Stimulated activated CD4-positive, alpha-beta T cell treated with anti-CD3 and anti-CD28 coated beads, TNF-alpha, amount 100 ng/mL, for 1 hour (primary cell): ENCODE data around the gene PCSK6.
"Not testable (repeated sequence)": the region's sequence is repeated elsewhere in the genome, so short reads cannot be mapped to it uniquely, and the experiment has no call there.

ENCODE experiments used
- DNase-seq, 3 donors: peaks; one replicate each; pipeline ENCODE4 v3.0.0-alpha.2; 2020; ENCODE audit warnings: low read depth in 3 of 3, low spot score in 1 of 3

PCSK6 gene

DNA sequence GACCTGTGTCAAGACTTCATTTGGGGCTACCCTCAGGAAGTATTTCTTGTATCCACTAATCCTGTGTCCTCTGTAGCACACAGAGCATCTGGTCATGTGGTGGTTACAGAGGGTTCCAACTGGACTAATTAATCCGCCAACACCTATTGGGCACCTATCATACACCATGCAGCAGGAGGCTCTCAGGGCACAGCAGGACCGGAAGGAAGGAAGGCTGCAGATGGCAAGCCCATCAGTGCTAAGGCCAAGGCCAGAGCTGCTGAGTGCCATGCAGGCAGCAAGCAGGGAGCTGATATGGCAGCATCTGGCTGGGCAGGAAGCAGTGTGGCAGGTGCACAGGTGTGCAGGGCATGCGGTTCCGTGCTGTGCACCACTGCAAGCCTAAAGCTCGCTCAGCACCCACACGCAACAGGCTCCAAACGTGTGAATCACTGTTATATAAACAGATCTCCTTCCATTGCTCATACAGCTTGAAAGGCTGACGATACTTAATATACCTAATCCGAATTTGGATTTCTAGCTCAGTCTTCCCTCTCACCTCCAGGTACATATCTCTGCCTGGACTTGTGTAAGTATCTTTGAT is 130.1 kb downstream of the PCSK6 start:
- no peak for DNase-seq

DNA sequence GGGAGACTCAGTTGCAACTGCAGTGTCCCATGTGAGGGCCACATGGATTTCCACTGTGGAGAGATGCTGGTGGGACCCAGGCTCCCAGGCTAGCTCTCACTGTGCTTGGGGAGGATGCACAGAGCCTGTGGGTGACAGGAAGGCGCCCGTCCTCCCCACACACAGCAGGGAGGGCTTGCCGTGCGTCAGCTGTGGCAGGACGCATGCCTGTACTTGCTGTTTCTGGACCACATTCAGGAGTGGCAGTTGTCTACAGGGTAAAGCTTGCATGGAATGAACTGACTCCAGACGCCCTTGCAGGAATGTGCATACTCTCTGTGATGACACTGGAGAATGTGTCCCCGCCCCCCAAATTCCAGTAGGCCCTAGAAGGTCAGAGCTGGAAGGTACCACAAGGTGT is 130.6 kb downstream of the PCSK6 start:
- DNase-seq: no peak

DNA sequence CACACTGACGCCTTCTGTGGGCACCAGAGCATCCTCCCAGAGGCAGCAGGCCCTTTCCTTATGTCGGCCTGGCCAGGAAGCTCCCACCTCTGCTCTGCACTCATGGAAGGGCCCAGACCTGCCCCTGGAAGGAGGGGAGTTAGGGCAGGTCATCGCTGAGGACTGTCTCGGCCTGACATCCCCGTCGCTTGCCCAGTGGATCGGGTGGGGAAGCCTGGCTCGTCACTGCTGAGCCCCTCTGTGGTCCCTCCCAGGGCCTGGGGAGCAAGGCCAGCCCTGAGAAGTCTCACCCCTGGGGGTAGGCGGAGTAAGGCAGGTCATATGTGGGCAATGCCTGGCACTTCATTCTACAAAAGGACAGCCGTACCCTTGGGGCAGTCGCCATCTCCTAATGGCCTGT is 131.6 kb downstream of the PCSK6 start:
- no peak for DNase-seq

DNA sequence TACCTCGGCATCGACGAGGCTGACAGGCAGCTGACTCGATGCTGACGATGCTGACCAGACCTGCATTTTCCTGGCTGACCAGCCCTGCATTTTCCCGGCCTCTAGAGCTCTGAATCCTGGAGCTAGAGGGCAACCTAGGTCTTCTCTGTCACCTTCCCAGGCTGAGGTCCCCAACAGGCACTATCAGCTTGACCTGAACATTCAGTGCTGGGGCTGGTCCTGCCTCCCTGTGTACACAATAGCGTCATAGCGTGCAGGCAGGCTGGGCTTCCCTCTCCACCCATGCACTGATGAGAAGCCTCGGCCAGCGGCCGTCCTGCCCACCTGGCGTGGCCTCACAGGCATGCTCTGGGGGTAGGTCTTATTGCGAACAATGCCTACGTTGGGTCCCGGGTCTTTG is 132.2 kb downstream of the PCSK6 start:
- DNase-seq: no peak

DNA sequence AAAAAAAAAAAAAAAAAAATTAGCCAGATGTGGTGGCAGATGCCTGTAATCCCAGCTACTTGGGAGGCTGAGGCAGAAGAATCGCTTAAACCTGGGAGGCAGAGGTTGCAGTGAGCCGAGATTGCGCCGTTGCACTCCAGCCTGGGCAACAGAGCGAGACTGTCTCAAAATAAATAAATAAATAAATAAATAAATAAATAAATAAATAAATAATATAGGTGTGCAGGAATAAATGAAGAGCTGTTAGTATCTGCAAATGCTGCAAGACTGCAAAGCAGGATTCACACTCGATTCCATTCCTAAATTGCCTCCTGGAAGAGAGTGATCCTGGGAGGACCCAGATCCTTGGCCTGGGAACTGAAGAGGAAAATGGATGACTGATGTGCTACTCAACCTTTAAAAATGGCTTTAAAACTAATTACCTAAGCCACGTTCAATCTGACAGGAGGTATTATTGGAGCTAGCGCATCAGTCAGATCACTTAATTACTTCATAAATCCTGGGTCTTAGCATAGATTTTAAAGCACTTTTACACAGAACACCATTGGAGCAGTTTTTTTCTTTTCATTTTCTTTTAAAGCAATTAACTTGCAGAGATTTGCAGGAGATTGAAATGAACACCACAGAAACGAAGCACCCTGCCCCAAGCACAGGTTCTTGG is 132.9 kb downstream of the PCSK6 start:
- DNase-seq: not testable (repeated sequence)

DNA sequence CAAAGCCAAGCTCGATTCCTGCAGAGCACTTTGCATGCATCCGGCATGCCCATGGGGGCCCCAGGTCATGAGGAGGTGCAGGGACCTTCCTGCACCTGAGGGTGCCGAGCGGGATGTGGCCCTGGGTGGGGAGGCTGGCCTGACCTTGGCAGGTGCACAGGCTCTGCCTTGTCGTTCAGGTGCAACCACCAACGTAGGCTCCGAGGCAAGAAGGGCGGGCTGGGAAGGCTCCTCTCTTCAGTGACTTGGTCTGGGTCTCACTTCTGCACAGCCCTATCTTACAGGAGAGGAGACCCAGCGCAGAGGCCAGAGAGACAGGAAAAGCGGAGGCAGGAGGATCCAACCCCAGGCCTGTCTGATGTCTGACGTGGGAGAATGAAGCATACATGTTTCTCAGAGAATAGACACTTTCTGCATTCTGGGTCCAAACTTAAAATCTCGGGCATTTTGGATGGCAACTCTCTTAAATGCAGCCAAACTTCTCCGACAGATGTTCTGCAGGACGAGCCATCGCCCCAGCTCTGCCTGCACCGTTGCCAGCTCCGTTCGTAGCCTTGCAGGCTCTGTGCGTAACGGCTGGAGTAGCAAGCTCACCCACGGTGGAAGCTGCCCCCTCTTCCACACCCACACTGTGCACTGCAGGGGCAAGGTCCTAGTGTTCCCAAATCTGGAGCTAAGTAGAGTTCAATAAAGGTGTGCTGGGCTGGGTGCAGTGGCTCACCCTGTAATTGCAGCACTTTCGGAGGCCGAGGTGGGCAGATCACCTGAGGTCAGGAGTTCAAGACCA is 133.6 kb downstream of the PCSK6 start:
- DNase-seq: no peak

DNA sequence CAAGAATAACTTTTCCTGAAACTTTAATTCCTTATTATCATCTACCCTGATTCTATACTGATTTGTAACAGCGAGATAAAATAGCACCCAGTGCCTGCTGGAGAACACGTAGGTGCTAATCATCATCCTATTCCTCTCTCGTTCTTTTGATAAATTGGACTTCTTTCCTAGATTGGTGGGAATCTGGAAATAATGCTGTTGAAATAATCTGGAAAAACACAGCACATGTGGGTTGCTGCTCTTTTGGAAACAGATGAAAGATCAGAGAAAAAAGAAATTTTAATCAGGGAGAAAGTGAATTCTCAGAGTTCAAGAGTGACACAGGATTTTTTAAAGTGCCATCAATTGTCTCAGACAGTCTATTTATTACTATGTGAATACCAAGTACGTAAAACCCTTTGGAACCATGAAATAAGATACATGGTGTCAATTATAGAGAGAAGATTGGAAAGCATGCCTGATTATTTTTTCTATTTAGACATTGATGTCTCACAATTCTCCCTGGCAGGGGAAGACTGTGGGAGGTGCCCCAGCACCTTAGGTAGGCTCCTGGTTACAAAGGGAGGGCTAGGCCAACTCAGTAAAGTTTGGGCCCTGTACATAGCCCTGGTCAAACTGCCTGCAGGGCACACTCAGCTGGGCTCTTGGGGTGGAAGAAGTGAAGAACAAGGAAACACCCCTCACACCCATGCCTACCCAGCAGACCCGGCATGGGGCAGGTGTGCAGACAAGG is 134.4 kb downstream of the PCSK6 start:
- no peak for DNase-seq

DNA sequence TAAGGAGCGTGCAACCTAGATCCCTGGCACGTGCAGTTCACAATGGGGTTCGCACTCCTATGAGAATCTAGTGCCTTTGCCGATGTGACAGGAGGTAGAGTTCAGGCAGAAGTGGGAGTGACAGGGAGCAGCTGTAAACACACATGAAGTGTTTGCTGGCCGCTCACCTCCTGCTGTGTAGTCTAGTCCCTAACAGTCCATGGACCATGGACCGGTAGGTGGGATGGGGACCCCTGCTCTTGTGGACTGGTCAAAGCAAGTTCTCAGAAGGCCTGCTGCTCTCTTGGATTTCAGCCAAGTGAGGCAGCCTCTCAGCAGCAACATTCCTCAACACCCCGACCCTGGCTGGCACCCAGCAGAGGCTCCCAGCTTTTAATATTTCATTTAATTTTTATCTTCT is 136.3 kb downstream of the PCSK6 start:
- no peak for DNase-seq

DNA sequence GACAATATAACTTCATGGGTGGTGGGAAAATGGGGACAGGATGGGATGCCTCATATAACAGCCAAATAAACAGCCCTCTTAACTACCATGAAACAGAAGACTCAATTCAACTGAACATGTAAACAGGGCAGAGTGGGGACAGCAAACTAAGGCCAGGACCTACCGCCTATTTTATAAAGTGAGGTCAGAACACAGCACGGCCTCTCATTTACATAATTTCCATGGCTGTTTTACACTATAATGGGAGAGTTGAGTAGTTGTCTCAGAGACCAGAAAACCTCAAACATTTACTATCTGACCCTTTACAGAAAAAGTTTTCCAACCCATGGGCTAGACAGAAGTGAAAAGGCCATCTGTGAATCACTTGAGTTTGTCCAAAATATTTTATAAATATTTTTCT is 137.8 kb downstream of the PCSK6 start:
- DNase-seq: no peak

DNA sequence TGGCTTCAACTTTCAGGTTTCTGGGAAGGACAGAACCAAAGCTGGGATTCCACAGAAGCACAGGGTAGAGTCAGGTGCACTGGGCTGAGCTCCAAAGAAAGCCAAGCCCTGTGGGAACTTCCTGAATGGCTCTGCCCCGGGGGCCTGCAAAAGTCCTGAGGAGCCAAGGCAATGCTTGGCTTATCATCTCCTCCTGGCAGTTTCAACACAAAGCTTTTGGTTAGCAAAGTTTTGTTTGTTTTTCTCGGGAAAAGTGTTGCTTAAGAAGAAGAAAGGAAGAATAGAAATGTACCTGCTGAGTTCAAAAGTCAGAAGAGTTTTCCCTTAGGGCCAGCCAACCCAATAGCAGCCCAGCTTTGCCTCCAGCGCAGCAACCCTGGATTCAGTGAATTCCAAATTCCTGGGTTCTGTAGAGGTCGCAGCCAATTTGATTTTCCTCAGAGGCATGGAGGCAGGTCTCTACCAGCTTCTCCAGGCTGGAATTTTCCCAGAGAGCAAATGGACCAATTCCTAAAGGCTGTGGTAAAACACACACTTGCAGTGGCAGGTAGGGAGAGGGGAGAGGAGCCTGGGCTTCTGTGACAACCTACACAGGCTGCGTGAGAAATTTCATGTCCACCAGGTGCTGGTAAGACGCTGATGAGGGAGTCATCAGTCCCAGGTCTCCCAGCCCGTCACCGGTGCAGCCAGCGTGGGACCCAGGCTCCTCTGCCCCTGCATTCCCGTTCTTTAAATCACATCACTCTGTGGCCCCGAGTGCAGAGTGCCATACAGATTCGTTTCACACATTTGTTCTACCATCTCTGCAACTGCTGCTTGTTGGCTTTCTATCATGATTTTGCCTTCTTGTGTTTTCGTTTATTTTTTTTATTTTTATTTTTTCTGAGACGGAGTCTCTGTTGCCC is 140.2 kb downstream of the PCSK6 start:
- DNase-seq: no peak

DNA sequence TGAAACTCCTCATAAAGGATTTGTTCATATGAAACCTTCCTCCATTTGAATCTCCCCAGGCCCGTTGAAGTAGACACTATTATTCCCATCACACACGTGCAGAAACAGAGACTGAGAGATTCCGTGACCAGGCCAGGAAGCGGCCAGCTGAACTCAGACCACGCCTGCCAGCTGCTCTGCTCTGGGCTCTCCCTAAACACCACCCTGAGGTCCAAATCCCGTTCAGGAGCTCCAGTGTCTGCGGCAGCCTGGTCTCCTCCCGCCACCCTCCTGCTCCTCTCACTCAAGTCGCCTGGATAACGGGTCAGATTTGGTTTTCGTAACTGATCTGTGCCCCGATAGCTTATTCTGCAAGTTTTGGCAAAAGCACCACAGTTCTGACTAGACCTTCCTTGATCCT is 140.9 kb downstream of the PCSK6 start:
- DNase-seq: no peak

DNA sequence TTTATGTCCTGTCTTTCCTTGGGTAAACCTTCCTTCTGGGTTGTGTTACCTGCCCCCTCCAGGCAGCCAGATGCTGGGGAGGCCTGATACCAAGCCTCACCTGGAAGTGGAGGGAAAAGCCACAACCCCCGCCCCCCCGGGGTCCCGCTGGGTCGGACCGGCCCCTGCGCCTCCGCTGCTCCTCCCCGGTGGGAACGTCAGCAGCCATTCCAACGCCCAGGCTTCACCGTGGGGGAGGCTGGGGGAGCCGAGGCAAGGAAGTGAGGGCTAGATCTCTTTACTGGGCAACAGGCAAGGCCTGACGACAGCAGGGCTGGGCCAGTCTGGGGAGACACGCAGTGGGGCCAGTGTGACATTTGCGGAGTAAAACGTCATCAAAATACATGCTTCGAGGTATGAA is 141.5 kb downstream of the PCSK6 start:
- no peak for DNase-seq

DNA sequence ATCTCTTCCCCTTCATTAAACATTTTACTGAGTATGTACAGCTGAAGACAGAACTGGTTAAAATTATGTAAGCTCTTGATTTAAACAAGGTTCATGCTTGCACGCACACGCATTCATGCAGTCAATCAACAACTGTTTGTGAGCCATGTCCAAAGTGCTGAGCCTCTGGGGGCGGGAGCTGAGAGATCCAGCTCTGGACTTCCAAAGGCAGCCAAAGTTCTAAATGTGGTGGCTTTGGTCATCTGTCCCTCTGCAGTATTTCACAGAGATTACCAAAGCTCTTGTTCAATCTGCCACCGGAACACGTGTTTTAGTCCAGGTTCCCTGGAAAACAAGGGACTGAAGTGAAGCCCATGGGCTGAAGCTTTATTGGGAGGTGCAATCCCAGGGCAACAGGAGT is 142.1 kb downstream of the PCSK6 start:
- no peak for DNase-seq

DNA sequence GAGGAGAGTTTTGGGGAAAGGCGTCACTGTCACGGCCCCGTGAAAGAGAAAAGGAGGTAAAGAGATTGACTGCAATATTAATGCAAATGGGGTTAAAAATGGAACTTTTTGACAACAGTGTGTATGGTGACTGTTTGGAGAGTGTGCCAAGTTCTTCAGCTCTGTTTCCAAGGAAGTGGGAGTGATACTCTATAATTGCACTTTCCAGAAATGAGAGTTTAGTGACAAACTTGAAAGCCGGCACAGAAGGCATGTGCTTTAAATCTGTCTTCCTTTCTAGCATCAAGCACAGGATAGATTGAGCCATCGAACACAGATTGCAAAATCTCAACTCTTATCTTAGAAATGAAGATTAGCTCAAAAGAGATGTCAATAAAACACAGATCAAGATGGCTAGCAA is 142.6 kb downstream of the PCSK6 start:
- no peak for DNase-seq

DNA sequence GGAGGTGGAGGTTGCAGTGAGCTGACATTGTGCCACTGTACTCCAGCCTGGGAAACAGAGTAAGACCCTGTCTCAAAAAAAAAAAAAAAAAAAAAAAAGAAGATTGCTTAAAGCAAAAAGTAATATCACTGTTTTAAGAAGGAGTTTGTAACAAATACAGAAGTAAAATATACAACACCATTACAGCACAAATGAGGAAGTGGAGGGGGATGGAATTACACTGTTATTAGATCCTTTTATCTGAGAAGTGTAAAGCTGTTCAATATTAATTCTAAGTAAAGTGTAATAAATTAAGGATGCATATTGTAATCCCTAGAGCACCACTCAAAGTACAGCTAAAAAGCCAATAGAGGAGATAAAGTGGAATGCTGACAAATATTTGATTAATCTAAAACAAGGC is 147.5 kb downstream of the PCSK6 start:
- DNase-seq: no peak

DNA sequence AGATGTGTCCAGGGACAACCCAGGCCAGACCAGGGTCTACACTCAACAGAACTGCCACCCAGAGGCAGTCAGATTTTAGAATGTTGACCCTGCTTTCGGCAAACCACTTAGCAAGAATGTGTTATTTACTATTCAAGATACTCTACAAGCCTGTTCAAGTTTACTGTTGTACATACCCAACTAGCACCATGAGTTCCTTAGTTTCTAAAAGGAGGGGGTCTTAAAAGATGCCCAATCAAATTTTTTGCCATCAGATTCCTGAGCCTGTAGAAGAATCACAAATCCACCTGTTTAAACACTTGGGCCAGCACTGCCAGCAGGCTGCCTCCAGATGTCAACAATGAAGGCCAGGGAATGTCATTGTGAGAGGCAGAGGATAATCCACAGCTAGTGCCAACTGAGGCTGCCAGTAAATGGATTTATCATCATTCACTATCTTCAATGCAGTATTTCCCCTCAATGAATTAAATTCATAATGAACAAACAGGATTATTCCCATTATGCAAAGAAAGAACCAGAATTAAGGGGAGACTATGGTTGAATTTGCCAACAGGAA is 150.9 kb downstream of the PCSK6 start:
- no peak for DNase-seq

DNA sequence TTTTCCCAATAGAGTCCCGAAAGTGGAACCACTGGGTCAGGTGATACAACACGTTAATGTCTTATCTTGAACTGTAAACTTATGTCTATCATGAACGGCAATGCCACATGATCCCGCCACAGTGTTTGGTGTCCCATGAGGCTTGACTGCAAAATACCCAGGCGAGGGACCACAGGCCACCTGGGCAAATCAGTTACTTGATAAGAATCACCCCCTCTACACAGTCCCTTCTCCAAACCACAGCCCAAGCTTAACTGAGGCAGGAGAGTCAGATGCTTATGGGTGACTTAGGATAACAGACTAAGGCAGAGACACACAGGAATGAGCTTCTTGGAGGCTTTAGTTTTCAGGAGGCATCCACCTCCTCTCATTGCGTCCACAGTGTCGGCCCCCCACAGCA is 151.5 kb downstream of the PCSK6 start:
- DNase-seq: no peak

DNA sequence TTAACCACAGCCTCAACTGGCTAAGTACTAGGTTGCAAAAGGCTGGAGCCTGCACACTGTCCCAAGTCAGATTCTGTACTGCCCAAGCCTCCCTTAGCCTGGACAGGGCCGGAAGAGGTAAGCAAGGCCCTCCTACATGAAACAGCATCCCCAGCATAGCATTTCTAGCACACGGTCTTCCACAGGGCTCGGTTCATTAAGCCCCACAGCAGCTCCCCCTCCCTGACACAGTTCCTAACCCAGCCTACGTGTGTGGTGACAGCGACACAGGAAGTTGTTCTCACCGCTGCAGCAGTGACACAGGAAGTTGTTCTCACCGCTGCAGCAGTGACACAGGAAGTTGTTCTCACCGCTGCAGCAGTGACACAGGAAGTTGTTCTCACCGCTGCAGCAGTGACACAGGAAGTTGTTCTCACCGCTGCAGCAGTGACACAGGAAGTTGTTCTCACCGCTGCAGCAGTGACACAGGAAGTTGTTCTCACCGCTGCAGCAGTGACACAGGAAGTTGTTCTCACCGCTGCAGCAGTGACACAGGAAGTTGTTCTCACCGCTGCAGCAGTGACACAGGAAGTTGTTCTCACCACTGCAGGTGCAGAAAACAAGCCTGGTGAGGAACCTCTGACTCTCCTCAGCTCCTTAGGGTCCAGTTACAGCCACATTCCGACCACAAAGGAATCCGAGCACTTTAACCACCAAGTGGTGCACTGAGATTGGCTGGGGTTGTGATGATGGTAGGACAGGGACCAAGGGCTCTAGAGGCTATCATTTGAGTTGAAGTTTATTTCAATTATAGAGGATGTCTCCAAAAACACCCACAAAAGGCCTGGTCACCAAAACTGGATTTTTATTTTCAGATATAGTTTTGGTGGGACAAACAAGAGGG is 155.4 kb downstream of the PCSK6 start:
- peak in 1 of 3 donors; percentile 24 for DNase-seq

DNA sequence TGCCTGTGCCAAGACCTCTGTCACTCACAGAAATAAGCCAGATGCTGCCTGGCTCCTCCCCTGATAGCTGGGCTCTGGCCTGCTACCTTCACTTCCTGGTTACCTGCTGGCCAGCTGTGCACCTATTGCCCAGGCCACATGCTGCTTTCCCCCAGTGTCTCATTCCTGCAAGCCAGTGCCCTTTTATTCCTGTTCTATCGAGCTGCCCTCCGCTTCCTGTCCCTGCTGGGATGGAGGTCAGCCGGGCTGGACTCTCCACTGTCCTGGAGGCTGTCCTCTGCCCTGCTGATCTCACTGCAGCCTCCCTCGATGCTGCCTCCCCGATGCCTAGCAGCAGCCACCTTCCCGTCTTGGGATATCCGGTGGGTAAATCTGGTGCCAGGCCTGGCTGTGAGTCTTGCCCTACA is 157.4 kb downstream of the PCSK6 start:
- no peak for DNase-seq
